HG02610 (cell line): ENCODE measurements around the gene GPR171.
"Not testable (repeated sequence)": the region's sequence is repeated elsewhere in the genome, so short reads cannot be mapped to it uniquely, and the experiment has no call there.

Source experiments
- ATAC-seq: cut with Tn5 transposase; IDR thresholded peaks from one replicate; pipeline ENCODE4 v1.9.1; 2021; ENCODE audit warnings: mild to moderate bottlenecking, moderate library complexity; ENCODE audit not compliant: unreplicated experiment

Gene GPR171

GRCh38 chr3:151203051-151203420 is at the start of gene GPR171:
Gene GPR171 (minus strand): TSS chr3:151203216. CDS start chr3:151199386, 3,830 bp downstream.
- peak; percentile 98 for ATAC-seq

DNA sequence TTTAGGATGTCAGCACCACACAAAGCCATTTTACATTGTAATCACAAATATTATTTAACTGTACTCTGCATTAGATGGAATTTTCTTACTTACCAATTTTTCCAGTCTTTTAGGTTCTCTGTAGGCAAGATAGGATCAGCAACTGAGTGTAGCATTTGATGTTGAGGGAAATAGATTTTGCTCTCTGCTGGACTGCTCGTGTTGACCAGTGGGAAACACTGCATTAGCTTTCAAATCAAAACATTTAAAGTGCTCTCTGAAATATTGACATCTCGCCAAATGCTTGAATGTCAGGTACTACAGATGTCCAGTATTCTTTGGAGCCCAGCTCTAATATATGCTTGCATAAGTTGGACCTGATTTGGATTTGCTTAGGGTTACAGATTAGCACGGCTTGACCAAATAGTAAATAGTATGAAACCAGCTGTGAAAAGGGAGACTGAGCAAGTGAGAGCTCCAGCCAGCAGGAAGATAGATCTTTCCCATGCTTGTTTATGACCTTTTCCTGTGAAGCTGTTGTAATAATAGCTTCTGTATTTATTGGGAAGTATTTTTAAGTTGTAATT is 45.8 kb upstream of the GPR171 start:
- ATAC-seq: no peak

- ATAC-seq: not testable (repeated sequence)
Observed at GRCh38 chr3:151242006-151242405, 39.0 kb upstream of the GPR171 start.

DNA sequence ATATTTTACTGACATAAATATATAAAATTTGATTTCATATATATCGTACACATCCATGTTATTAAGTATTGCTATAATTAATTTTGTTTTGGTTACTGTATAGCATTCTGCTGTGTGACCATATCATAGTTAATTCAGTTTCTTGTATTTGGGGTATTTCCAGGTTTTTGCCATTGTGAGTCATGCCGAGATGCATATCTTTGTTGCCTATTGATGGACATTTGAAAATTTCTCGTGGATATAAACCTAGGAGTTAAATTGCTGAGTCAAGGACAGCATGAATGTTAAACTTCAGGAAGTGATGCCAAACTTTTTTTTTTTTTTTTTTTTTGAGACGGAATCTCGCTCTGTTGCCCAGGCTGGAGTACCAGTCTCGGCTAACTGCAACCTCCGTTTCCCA is 33.7 kb upstream of the GPR171 start:
- no peak for ATAC-seq

DNA sequence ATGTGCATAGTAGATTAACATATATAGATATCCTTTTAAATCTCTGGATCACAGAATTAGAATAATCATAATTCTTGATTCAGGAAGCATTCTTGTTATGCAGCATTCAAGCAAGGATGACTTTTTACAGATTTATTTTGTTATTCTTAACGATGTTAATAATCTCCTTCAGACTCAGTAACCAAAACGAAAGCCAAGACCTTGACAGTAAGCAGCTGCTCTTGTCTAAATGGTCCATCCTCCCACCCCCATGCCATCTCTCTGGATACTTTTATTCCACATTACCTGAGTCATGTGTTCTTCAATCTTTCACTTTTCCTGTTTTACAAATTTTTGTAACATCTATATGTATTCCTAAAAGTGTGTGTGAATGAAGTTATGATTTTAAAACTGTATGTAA is 33.3 kb upstream of the GPR171 start:
- ATAC-seq: no peak

DNA sequence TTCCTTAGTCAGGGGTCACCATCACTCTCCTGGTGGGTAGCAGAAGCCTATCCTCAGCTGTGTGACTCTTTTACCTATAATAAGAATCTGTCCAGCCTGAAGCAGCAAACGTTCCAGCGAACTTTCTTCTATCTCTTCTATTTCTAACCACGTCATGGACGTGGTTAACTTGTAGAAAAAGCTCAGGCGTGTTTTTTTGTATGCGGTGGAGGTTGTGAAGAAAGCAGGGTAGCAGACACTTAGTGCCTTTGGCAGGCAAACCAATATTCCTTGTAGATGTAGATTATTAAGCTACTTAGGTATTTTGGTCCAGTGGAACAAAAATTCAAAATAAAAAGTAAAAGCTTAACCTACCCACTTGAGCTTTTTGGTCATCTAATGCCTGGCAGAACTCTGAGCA is 31.8 kb upstream of the GPR171 start:
- ATAC-seq: no peak

DNA sequence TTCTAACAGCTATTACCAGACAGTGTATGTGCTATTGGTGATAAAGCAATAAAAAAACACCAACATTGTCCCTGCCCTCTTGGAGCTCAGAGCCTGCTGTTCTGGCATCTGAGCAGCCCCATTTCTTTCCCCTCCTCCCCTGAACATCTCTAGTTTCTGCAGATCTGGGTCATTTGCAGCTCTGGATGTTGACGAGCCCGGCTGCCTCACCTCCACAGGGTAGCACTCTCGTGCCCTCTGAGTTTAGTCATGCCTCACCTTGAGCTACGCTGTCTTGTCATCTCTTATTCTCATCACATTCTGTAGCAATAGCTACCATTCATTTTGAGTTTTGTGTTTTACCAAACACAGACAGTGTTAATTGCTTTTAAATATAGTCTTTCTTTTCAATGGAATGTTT is 30.0 kb upstream of the GPR171 start:
- no peak for ATAC-seq

DNA sequence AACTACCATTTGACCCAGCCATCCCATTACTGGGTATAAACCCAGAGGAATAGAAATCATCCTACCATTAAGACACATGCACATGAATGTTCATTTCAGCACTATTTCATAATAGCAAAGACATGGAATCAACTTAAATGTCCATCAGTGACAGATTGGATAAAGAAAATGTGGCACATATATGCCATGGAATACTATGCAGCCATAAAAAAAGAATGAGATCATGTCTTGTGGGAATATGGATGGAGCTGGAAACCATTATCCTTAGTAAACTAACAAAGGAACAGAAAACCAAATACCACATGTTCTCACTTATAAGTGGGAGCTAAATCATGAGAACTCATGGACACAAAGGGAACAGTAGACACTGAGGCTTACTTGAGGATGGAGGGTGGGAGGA is 29.4 kb upstream of the GPR171 start:
- not testable (repeated sequence) for ATAC-seq

DNA sequence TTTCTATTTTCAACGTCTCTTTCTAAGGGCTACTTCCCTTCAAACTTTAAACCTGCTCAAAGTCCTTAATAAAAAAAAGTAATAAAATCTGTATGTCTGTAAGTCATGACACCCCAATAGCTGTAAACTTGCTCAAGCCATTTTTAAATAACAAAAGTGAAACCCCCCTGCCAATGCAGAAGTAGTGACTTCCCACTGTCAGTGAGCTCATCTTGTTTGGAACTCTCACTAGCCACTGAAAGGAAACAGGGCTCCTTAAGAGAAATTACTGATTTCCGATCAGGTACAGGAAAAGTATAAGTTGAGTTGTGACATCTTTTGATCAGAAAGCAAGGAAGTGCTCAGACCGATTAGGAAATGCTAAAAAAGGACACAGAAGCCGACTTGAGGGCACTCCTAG is 27.6 kb upstream of the GPR171 start:
- peak; percentile 55 for ATAC-seq

- ATAC-seq: no peak
Observed at GRCh38 chr3:151228666-151229040, 25.6 kb upstream of the GPR171 start.

DNA sequence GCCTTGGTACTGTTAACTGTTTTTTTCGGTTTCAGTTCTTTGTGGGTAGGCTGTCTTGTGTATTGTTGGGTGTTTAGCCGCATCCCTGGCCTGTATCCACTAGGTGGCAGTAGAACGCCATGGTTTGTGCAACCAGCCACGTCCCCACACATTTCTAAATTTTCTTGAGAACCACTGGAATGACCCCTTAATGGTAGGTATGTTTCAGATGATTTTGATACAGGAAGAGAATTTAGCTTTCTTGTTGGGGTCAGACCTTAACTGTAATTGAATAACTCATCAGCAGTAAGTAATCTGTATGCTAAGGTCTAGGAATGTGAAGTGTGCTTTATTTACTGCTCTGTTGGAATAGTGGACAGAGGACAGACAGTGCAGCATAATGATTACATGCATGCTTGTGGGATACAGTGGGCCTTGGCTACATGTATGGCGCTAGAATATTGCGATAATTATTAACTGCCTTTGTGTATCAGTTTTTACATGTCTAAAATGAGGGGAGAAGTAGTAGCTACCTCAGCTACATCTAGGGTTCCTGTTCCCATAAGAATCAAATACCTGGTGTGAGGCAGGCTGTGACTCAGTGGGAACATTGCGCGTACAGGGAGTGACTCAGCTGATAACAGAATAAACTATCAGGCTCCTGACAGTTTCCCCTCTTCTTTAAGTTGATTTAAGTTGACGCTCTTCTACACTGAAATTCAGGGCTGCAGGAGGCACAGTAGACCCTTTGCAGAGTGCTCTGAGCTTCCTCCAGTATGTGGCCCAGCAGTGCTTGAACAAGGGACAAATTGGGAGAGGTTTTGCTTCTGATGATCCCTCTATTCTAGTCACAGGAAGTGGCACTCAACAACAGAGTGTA is 25.0 kb upstream of the GPR171 start:
- ATAC-seq: peak; percentile 86

DNA sequence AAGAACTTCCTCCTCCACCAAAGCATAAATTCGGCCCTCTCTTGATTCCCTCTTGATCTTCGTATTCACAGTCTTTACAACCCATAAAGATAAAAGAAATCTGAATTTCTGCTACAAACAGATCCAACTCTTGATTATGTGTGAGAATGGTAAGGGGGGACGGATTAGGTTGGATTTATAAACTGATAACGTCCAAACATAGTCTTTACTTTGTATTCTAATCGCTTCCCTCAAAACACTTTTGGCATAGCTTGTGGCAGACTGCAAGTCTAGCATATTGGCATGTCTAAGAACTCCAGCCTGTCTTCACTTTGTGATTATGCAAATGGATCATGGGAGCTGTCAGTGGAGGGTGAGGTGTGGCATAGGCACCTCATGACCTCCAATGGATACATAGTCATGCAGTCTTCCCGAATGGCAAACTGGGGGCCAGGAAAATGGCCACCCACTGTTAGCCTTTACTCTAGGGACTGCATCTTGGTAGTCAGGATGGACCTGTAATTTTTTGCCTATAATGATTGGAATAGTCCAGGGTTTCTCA is 24.3 kb upstream of the GPR171 start:
- peak; percentile 29 for ATAC-seq

DNA sequence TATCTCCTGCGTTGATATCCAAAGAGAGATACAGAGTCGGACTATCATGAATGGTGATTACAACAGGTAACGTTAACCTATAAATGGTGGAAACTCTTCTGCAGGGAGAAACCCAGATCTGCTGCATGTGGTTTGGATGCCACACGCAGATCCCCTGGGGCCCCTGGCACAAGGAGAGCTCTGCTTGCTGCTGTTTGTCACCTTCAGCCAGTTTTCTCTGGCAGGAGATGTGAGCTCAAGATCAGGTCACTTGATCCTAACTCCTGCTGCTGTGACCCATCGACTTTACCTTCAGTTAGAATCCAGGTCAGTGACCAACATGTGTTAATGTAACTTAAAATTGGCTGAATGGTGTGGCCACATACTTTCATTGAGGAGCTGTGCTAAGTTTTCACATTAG is 23.8 kb upstream of the GPR171 start:
- ATAC-seq: no peak

- ATAC-seq: no peak
Observed at GRCh38 chr3:151226088-151226563, 23.1 kb upstream of the GPR171 start.

DNA sequence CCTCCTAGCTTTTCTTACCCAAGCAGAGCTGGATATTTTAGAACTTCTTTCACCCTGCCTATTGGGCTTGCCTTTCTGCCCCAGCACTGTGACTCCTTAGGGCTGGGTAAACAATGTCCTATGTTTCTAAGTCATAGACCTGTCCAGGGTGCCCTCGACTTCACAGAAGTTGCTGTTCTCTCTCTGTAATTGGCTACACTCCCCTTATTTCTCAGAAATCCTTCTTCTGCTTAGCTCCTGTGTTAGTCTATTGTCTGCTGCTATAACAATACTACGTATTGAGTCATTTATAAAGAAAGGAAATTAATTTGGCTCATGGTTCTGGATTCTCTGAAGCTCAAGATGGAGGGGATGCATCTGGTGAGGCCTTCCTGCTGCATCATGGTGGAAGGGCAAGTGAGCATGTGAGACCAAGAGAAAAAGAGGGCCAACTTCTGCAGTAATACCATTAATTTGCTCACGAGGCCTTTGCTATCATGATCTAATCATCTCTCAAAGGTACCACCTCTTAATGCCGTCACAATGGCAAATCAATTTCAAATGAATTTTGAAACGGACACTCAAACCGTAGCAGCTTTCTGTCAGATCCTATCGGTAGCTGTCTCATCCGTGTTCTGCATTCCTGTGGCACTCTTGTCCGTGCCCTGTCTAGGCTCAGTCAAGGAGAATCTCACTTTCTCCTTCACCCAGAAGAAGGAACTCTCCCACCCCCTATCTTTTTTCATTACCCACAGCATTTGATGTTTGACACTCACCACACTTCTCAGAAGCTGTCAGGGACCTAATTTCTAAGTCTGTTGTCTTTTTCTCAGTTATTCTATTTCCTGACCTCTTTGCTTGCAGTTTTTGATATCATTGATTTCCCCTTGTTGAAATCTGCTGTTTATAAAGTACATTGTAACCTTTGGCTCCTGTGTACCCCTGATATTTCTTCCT is 22.3 kb upstream of the GPR171 start:
- no peak for ATAC-seq

- ATAC-seq: no peak
Observed at GRCh38 chr3:151224268-151224866, 21.4 kb upstream of the GPR171 start.

DNA sequence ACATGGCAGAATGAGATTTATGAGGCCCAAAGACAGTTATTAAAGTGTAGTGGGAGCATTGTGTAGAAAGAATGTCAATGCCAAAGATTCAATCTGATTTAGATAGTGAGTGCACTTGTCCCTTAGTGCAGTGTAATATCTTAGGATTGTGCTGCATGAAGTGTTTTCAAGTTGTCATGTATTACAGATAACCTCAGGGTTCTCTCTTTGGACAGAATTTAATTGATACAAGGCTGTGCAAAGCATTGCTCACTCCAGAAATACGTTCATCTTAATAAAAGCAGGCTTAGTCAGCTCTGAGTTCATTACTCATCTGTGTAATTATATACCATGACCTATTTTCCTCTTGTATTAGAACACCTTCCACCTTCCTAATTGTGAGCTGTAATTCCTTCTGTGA is 16.0 kb upstream of the GPR171 start:
- ATAC-seq: no peak

- ATAC-seq: no peak
Observed at GRCh38 chr3:151218136-151218535, 15.1 kb upstream of the GPR171 start.

DNA sequence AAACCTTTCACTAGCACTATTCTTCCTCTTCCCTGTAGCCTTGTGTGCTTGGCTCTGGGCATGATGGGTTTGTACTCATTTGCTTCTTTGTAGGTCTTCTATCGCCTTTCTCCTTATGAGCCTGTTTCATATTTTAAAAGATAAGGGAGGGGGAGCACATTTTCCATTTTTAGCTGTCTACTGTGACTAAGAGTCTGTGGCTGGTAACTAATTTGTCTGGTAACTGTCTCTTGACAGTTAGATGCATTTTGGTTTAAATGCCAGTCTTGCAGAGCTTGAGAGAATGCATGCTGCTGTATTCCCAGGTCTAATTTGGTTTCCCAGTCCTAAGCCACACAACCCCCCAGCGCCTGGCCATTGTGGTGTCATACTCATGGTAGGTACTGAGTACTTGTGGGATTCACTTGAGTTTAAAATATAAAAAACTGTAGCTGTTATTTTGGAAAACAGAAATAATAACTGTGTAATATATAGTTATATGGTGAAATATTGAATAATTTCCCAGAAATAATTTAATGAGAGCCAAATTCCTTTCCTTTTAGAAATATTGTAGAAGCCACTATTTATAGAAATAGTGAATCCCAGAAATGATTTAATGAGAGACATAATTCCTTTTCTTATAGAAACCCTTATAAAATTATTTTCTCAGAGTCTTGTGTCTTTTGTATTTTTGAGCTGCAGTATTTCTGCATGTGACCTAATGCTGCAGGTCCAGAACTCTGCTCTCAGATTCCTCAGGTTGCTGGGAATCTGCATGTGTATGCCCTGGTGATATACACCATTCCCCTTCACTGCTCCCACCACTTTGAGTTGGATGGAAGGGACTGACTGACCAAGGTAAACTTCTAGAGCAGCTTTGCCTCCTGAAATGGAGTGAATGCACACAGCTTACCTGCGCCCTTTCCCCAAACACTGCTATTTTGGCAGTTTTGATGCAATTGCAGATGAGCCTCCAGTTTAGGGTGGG is 13.9 kb upstream of the GPR171 start:
- ATAC-seq: no peak

GRCh38 chr3:151214459-151214858 is 11.4 kb upstream of the GPR171 start:
- ATAC-seq: no peak
